CD14-positive monocyte (primary cell): ENCODE results near the gene ARHGEF10L. TPM values are rescaled to one million over a fixed set of nuclear protein-coding genes. Genes with fewer than 3 reads are reported as not detected.

Experiments
- DNase-seq, 3 donors: peaks; one replicate each; pipeline ENCODE4 v3.0.0-alpha.2; 2011 to 2022
- H2AFZ ChIP-seq: 2 replicates; pipeline ENCODE4 v1.6.0; 2012; ENCODE audit warnings: mild to moderate bottlenecking, low read depth, low read length, inconsistent platforms; ENCODE audit not compliant: insufficient read depth, poor library complexity, severe bottlenecking
- H3K27ac ChIP-seq, 2 donors: 1 replicate in 1 of 2; 2 replicates in 1 of 2; pipeline ENCODE4 v1.5.1; 2012 to 2013; ENCODE audit warnings: low read length in 2 of 2, control low read depth in 1 of 2, inconsistent platforms in 1 of 2, low read depth in 1 of 2, mild to moderate bottlenecking in 1 of 2
- H3K27me3 ChIP-seq, 2 donors: one replicate each; pipeline versions ENCODE4 v1.6.0 to v1.6.1; 2011 to 2013; ENCODE audit warnings: low read length in 2 of 2; ENCODE audit not compliant: control insufficient read depth in 2 of 2, insufficient read depth in 2 of 2
- H3K36me3 ChIP-seq, 2 donors: replicated peaks in 1 of 2; 1 replicate in 1 of 2; 2 replicates in 1 of 2; pipeline versions ENCODE4 v1.5.1 to v1.6.1; 2012 to 2013; ENCODE audit warnings: low read length in 2 of 2, control low read depth in 1 of 2, inconsistent platforms in 1 of 2, mild to moderate bottlenecking in 1 of 2; ENCODE audit not compliant: insufficient read depth in 2 of 2, control insufficient read depth in 1 of 2
- H3K4me1 ChIP-seq, 2 donors: 1 replicate in 1 of 2; 2 replicates in 1 of 2; pipeline versions ENCODE4 v1.5.1 to v1.6.1; 2012 to 2013; ENCODE audit warnings: low read length in 2 of 2, control low read depth in 1 of 2, inconsistent platforms in 1 of 2, mild to moderate bottlenecking in 1 of 2, moderate library complexity in 1 of 2; ENCODE audit not compliant: insufficient read depth in 2 of 2, control insufficient read depth in 1 of 2
- H3K4me2 ChIP-seq: replicated peaks from 2 replicates; pipeline ENCODE3; 2012; ENCODE audit warnings: low read length, moderate library complexity, mild to moderate bottlenecking; ENCODE audit not compliant: poor library complexity, severe bottlenecking; ENCODE audit errors: extremely low read depth
- H3K4me3 ChIP-seq, 3 experiments: fragments of 200-600 bp in 1 of 3; sonication (generic) in 1 of 3; replicated peaks in 1 of 3; 1 replicate in 2 of 3; 2 replicates in 1 of 3; pipeline ENCODE4 v1.5.1; 2011 to 2013; ENCODE audit warnings: low read length in 3 of 3, mild to moderate bottlenecking in 3 of 3, control low read depth in 2 of 3, low read depth in 2 of 3, inconsistent platforms in 1 of 3, moderate library complexity in 1 of 3
- H3K79me2 ChIP-seq: 2 replicates; pipeline ENCODE4 v1.6.0; 2012; ENCODE audit warnings: mild to moderate bottlenecking, control low read depth, inconsistent platforms, low read length, moderate library complexity; ENCODE audit not compliant: insufficient read depth
- H3K9ac ChIP-seq: 2 replicates; pipeline ENCODE4 v1.6.0; 2017; ENCODE audit warnings: low read length, mild to moderate bottlenecking; ENCODE audit not compliant: insufficient read depth, poor library complexity, severe bottlenecking
- H3K9me3 ChIP-seq, 2 donors: replicated peaks in 1 of 2; 1 replicate in 1 of 2; 2 replicates in 1 of 2; pipeline versions ENCODE4 v1.5.1 to v1.6.1; 2012 to 2013; ENCODE audit warnings: low read length in 2 of 2, control low read depth in 1 of 2; ENCODE audit not compliant: control insufficient read depth in 1 of 2, insufficient read depth in 1 of 2
- H4K20me1 ChIP-seq: 2 replicates; pipeline ENCODE4 v1.6.0; 2012; ENCODE audit warnings: mild to moderate bottlenecking, low read length, control low read depth, moderate library complexity; ENCODE audit not compliant: insufficient read depth
- H3K27ac Mint-ChIP-seq, 7 donors: one replicate each; pipeline ENCODE4 v1.8.0; 2020; ENCODE audit warnings: mild to moderate bottlenecking in 7 of 7, mixed read lengths in 7 of 7, moderate library complexity in 6 of 7, inconsistent platforms in 2 of 7
- H3K27me3 Mint-ChIP-seq, 3 donors: one replicate each; pipeline ENCODE4 v1.8.0; 2021 to 2022; ENCODE audit warnings: low read depth in 3 of 3, mild to moderate bottlenecking in 3 of 3, mixed read lengths in 3 of 3, moderate library complexity in 3 of 3, inconsistent platforms in 1 of 3
- H3K36me3 Mint-ChIP-seq, 2 donors: one replicate each; pipeline ENCODE4 v1.8.0; 2020; ENCODE audit warnings: mixed read lengths in 2 of 2, inconsistent platforms in 1 of 2, mild to moderate bottlenecking in 1 of 2
- H3K4me1 Mint-ChIP-seq: one replicate; pipeline ENCODE4 v1.8.0; 2020; ENCODE audit warnings: mild to moderate bottlenecking, mixed read lengths
- H3K4me3 Mint-ChIP-seq, 2 donors: one replicate each; pipeline ENCODE4 v1.8.0; 2020; ENCODE audit warnings: mild to moderate bottlenecking in 2 of 2, mixed read lengths in 2 of 2, moderate library complexity in 1 of 2
- H3K9me3 Mint-ChIP-seq, 7 donors: one replicate each; pipeline ENCODE4 v1.8.0; 2020 to 2022; ENCODE audit warnings: mixed read lengths in 7 of 7, mild to moderate bottlenecking in 6 of 7, moderate library complexity in 6 of 7, inconsistent platforms in 2 of 7
- WGBS: methylation state at CpG from one replicate; pipeline ENCODE4 v1.1.5; 2013; ENCODE audit warnings: missing lambda C conversion rate; ENCODE audit not compliant: insufficient coverage; 5-methylcytosine and 5-hydroxymethylcytosine counted together
- intact Hi-C, 2 donors: fragments of 100-400 bp; cut with micrococcal nuclease; formaldehyde crosslinking; loops; one replicate each; pipeline versions ENCODE4 v1.15.0 to v1.15.1; 2023
- polyA plus RNA-seq, 3 donors: library from polyadenylated mRNA; depleted of rRNA in 1 of 3; unstranded in 2 of 3; stranded (reverse) in 1 of 3; fragments of 300-500 nt in 2 of 3; fragments of >200 nt in 1 of 3; fragmentation: Illumina TruSeq in 2 of 3; gene quantifications; 1 replicate in 2 of 3; 2 replicates in 1 of 3; pipeline ENCODE4 v1.2.3, GENCODE V29; 2012 to 2021
- TF ChIP-seq, protein P1 (sequence below): fragments of 200-600 bp; IDR thresholded peaks from one replicate; pipeline ENCODE4 v1.8.0; 2022; ENCODE audit warnings: antibody characterized with exemption, mild to moderate bottlenecking

Gene ARHGEF10L
- polyA plus RNA-seq, 3 donors, result 20.7 to 95.7 (median 23.7) TPM

DNA sequence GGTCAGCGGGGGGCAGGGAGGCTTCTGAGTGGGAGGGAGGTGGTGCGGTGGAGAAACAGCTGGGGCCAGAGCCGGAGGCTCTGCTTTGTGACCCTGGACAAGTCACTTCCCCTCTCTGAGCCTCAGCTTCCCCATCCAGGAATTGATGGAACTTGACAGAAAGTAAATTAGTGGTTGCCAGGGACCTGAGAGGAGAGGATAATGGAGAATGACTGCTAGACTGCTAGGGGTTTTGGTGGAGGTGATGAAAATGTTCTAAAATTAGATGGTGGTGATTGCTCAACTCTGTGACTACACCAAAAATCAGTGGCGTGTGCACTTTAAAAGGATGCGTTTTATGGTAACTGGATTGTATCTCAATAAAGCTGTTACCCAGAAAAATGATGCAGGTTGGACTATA lies 100.9 kb downstream of the ARHGEF10L start:
- H3K36me3 ChIP-seq, result peaks cover 83 to 93% of the 10 kb centered on the region in 2 donors
- H3K27me3 ChIP-seq, result no peaks in the 10 kb centered on the region
- peaks cover 52 to 57% of the 10 kb centered on the region in 2 donors for H3K4me1 ChIP-seq
- peak overlapping the region; percentile 88 to 96 (median 91) for H3K27ac Mint-ChIP-seq
- peak overlapping the region; percentile 81 to 87 for H3K27ac ChIP-seq
- H3K4me1 Mint-ChIP-seq, result peaks cover 60% of the 10 kb centered on the region
- no peak overlapping the region for H2AFZ ChIP-seq
- H3K9me3 ChIP-seq, result no peaks in the 10 kb centered on the region
- H3K27me3 Mint-ChIP-seq, result peaks cover 0 to 3% (median 3%) of the 10 kb centered on the region in 3 donors
- H3K9me3 Mint-ChIP-seq, result peaks cover 0 to 2% (median 0%) of the 10 kb centered on the region in 7 donors
- H3K79me2 ChIP-seq, result peaks cover 24% of the 10 kb centered on the region
- H3K9ac ChIP-seq, result peak overlapping the region; percentile 58
- peak; percentile 70 to 84 (median 74) for DNase-seq
- intact Hi-C loops, result no loop called here
- no CpG with 5 or more reads among the region's 5 CpGs for WGBS
- H4K20me1 ChIP-seq, result peaks cover 7% of the 10 kb centered on the region
- TF ChIP-seq, protein P1, sequence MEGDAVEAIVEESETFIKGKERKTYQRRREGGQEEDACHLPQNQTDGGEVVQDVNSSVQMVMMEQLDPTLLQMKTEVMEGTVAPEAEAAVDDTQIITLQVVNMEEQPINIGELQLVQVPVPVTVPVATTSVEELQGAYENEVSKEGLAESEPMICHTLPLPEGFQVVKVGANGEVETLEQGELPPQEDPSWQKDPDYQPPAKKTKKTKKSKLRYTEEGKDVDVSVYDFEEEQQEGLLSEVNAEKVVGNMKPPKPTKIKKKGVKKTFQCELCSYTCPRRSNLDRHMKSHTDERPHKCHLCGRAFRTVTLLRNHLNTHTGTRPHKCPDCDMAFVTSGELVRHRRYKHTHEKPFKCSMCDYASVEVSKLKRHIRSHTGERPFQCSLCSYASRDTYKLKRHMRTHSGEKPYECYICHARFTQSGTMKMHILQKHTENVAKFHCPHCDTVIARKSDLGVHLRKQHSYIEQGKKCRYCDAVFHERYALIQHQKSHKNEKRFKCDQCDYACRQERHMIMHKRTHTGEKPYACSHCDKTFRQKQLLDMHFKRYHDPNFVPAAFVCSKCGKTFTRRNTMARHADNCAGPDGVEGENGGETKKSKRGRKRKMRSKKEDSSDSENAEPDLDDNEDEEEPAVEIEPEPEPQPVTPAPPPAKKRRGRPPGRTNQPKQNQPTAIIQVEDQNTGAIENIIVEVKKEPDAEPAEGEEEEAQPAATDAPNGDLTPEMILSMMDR, result no peak
- no peak overlapping the region for H3K4me3 Mint-ChIP-seq
- H3K36me3 Mint-ChIP-seq, result peaks cover 87 to 97% of the 10 kb centered on the region in 2 donors
- peak overlapping the region in 1 of 3 experiments; percentile 35 for H3K4me3 ChIP-seq
- H3K4me2 ChIP-seq, result peak overlapping the region; percentile 35

DNA sequence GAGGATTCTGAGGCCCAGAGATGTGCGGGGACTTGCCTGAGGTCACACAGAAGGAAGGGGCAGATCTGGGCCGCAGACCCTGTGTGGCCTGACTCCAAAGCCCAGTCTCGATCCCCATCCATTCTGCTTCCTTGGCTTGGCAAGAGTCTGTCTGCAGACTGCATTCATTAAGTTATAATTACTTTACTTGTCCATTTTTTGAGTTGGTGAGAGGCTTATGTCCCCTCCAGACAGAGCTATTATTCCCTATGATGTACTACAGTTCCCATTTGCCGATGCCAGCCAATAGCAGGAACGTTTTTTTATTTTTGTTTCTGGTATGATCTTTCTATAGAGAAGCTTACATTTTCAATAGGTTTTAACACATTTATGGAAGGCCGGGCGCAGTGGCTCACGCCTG lies 101.5 kb downstream of the ARHGEF10L start:
- Histone ChIP-seq H3K36me3 (peaks cover 89 to 99% of the 10 kb centered on the region in 2 donors), H3K79me2 (peaks cover 24% of the 10 kb centered on the region), H3K9me3 (no peaks in the 10 kb centered on the region), H3K4me1 (peaks cover 47 to 51% of the 10 kb centered on the region in 2 donors), H3K27ac (peak overlapping the region; percentile 22 to 81), H3K27me3 (no peaks in the 10 kb centered on the region), H2AFZ (no peak overlapping the region), H3K9ac (no peak overlapping the region), H3K4me3 (no peak overlapping the region), H3K4me2 (peak overlapping the region; percentile 35), H4K20me1 (peaks cover 13% of the 10 kb centered on the region)
- H3K27ac Mint-ChIP-seq, result peak overlapping the region; percentile 88 to 96 (median 91)
- WGBS, result no CpG with 5 or more reads among the region's 8 CpGs
- TF ChIP-seq, protein P1, result no peak
- intact Hi-C loops, result no loop called here
- H3K4me1 Mint-ChIP-seq, result peaks cover 54% of the 10 kb centered on the region
- peaks cover 90 to 100% of the 10 kb centered on the region in 2 donors for H3K36me3 Mint-ChIP-seq
- H3K4me3 Mint-ChIP-seq, result no peak overlapping the region
- H3K27me3 Mint-ChIP-seq, result peaks cover 0 to 3% (median 3%) of the 10 kb centered on the region in 3 donors
- no peak for DNase-seq
- peaks cover 0 to 2% (median 0%) of the 10 kb centered on the region in 7 donors for H3K9me3 Mint-ChIP-seq
